SK-N-MC (cell line): ENCODE measurements around the gene LRMDA.

ENCODE experiments used
- EZH2 ChIP-seq: fragments of 200-600 bp; sonication (generic); IDR thresholded peaks from one replicate; pipeline ENCODE4 v1.6.1; 2017; ENCODE audit warnings: antibody characterized with exemption
- FOXP2 ChIP-seq: optimal IDR thresholded peaks from 2 replicates; pipeline ENCODE3; 2011; ENCODE audit warnings: mild to moderate bottlenecking, moderate library complexity; ENCODE audit not compliant: insufficient read depth; ENCODE audit errors: extremely low read length, control extremely low read depth
- POLR2AphosphoS5 ChIP-seq: IDR thresholded peaks from 2 replicates; pipeline ENCODE4 v1.6.1; 2012; ENCODE audit warnings: mild to moderate bottlenecking, low read depth, low read length, borderline replicate concordance

DNA sequence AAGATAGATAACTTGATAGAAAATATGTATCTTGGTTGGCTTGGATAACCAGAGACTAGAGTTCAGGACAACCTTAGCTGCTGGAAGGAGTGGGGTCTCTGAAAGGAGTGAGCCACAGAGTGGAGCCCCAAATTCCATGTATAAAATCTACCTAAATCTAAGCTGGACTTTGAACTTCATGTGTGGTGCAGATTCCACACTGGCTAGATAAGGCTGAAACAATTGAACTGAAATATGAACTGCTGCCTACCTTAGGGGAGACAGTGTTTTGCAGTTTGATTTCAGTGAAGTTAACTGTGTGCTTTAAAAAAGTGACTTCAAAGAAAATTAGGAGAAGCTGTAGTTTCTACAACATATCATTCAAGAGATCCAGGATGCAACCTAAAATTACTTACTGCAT, 123.9 kb downstream of the LRMDA start:
- TF ChIP-seq POLR2AphosphoS5 (no peak), EZH2 (no peak), FOXP2 (no peak)
